Activated T-cell treated with anti-CD3 and anti-CD28 coated beads, Interleukin-2, amount 50 U/mL, for 48 hours (primary cell): Measurements from ENCODE around the gene NCK2.

ENCODE experiments used
- DNase-seq, 2 experiments: peaks; one replicate each; pipeline ENCODE4 v3.0.0-alpha.2; 2020

NCK2 gene

DNA sequence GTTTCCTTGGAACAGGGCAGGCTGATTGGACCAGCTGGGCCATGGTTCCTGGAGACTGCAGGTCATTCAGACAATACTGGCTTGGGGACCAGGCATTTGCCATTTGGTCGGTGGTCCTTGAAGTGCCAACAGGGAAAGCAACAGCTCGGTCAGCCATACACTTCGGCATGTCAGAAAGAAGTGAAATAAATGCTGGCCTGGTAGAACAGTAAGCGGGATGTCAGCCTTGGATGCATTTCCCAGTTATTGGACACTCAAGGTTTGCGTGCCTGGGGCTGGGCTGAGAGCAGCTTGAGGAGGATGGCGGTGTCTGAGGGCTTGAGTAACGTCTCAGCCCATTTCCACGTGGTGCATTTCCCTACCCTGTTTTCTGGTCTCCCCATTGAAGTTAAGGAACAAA, 75.4 kb downstream of the NCK2 start:
- no peak for DNase-seq

DNA sequence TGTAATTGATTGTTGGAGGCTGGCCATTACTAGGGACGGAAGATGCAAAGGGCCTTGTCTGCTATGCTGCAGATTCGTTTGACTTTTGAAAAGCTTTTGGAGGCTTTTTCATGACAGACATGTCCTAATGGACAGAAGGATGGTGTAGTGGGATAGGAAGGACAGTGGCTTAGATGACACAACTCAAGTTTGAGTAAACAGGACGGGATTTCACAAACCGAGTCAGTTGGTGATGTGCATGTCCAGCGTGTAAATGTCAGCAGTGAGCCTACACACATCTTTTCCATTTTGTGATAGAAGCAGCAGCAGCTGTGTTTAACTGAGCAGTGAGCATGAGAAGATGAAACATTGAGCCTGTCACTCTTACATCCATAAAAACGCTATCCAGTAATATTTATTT, 76.0 kb downstream of the NCK2 start:
- DNase-seq, result no peak

- DNase-seq, result no peak
These were observed 76.9 kb downstream of the NCK2 start for GRCh38 chr2:105821428-105822125.

DNA sequence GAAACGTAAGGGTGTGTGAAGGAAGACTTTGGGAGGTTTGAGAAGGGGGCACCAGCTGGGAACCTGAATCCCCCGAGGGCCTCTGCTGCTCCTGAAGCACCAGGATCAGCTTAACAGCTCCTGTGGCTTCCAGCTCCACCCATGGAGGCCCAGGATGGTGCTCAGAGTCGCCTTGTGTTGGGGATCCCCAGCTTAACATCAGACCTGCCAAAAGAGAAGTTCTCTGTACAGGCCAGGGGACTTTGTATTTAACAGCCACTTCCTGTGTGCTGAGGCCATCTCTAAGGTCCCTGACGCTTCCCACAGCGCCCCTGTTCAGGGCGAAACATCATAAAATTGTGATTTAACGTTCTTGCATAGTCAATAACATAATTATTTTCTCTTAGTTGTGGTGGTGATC, 77.5 kb downstream of the NCK2 start:
- DNase-seq, result peak in 1 of 2 experiments; percentile 38

DNA sequence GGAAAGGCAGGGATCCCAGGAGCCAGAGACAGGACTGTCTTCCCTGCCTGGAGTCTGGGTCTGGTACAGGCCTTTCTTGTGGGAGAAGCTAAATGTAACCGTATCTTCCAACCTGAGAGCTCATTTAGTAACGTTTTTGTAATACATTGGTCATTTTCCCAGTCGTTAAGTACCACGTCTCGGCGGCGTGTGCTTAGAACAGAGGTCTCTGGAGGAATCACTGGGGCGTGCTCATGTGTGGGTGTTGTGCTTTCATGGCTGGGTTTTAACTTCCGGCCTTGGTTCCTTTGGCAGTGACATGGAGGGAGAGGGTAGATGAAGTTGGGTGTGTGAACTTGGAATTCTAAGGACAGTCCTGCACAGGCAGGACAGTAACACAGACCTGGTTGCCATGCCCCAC, 79.7 kb downstream of the NCK2 start:
- DNase-seq, result no peak

GRCh38 chr2:105827351-105828096, 82.8 kb downstream of the NCK2 start:
- DNase-seq, result no peak

DNA sequence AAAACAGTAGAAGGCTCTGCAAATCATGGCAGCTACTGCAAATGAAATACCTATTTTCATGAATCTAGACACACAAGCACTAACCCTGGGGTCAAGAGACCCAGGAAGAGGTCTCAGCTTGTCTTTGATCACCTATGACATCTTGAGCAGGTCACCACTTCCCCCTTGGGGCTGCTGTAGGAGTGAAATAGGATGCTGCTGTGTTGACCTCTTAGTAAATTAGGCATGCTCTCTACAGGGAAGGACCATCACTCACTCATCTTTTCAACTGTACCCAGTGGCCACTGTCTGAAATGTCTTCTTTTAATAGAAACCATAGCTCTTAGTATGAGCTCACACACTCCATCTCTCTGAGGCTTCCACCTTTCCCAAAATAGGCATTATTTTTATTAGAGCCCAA, 83.8 kb downstream of the NCK2 start:
- no peak for DNase-seq

GRCh38 chr2:105834931-105835330, 90.2 kb downstream of the NCK2 start:
- no peak for DNase-seq

DNA sequence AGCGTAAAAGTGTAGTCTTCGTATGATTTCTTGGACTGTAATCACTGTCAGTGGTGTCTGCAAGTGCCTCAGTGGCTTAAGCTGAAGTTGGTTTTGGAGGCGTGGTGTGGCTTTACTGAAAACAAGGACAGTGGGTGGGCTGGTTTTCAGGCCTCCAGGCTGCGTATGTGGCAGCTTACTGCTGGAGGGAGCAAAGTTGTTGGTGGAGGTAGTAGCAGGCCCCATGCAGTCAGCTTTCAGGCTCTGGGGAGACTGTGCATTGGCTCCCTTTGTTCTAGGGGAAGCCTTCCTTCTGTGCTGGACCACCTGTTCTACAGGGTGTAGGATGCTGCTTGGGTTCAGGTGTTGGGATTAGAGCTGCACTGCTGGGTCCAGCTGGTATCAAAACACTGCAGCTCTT, 91.6 kb downstream of the NCK2 start:
- no peak for DNase-seq

- DNase-seq, result peak; percentile 64 to 65
These were observed 92.4 kb downstream of the NCK2 start for GRCh38 chr2:105836840-105837692.

GRCh38 chr2:105839793-105840192, 95.1 kb downstream of the NCK2 start:
- no peak for DNase-seq

- DNase-seq, result no peak
These were observed 96.2 kb downstream of the NCK2 start for GRCh38 chr2:105840933-105841332.

- no peak for DNase-seq
These were observed 96.8 kb downstream of the NCK2 start for GRCh38 chr2:105841551-105841950.

DNA sequence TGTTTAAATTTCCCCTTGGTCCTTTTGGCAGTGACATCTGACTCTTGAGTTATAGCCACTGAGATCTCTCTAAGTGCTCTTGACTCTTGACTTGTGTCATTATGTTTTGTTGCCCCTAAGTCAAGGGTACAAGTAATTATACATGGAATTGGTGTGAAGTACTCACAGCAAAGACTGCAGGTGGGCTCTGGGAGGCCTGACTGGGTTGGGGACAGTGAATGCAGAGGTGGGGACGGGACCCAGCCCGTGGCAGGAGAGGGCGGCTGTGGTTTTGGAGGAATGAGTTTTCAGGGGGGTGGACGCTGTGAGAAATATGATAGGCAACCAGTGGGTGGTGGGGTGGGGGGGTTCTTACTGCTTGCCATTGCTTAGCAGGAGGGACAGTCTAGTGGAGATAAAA, 97.8 kb downstream of the NCK2 start:
- DNase-seq, result no peak

GRCh38 chr2:105843476-105844374, 99.0 kb downstream of the NCK2 start:
- DNase-seq, result no peak

DNA sequence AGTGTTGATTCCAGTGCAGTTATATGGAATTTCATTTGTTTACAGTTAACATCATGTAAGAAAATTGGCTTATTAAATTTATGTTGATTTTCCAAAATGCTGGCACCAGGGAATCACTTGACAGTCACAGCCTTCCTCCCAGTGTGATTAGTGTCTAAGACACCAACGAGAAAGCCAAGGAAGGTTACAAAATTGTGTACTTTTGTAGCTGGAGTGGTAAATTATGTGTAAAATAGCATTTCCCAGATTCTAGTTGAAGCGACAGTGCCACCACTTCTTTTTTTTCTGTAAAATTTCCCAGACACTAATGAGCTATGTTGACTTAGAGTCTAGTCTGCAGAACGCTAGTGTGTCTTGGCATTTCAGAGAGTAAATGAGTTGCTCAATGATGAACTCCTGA, 101.3 kb downstream of the NCK2 start:
- no peak for DNase-seq

DNA sequence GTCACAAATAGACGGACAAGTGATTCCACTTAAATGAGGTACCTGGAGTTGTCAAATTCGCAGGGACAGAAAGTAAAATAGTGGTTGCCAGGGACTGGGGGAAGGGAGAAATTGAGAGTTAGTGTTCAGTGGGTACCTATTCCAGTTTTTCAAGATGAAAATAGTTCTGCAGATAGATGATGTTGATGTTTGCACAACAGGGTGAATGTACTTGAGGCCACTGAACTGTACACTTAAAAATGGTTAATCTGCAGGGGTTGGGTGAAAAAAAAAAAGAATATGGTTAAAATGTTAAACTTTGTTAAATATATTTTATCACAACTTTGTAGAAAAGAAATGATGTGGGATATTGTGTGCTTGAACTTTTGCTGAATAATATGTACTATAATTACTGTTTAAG, 102.3 kb downstream of the NCK2 start:
- DNase-seq, result no peak

- DNase-seq, result no peak
These were observed 103.7 kb downstream of the NCK2 start for GRCh38 chr2:105848367-105848766.

DNA sequence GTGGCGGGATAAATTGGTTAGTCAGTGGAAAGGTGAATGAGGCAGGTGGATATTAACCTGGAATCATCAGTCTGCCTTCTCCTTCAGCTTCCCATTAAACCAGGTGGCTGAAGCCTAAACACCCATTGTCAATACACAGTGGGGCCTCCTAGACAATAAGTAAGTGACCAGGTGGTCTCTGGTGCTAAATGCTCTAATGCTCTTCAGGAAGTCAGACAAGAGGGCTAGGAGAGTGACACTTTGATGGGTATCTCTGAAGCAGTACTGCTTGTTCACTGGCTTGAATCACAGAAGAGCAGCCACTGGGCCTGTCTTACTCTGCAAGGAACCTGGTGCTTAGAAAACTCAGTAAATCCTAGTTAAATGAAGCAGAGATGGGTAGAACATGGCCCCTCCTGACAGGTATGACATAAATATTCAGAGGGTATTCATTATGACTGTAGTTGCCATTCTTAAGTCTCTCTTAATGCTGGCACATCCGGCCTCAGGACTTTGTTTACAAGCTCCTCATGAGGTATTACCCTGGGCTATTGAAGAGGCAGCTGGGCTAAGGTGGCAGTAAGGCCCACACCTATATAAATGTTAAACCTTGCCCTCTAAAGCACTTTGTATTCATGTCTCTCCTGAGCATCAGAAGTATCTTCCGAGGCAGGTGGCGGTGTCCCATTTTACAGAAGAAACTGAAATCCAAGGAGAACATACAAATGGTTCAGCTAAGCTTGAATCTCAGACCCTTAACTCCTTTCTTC, 104.9 kb downstream of the NCK2 start:
- no peak for DNase-seq

DNA sequence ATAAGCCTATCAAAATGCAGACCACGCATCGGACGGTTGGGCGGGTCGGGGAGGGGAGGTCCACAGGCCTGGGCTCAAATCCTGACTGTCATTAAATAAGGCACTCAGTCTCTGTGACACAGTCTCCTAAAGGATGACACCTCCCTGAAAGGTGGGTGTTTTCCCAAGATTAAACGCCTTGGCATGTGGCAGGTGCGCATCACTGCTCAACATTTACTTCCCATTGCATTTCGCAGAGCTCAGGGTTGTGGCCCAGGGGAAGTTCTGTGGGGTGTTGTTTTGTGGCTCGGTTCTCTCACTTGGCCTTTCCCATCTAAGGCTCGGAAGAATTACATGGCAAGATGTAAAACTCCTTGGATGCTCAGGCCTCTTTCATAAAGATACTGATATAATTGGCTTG, 107.4 kb downstream of the NCK2 start:
- DNase-seq, result peak in 1 of 2 experiments; percentile 14

DNA sequence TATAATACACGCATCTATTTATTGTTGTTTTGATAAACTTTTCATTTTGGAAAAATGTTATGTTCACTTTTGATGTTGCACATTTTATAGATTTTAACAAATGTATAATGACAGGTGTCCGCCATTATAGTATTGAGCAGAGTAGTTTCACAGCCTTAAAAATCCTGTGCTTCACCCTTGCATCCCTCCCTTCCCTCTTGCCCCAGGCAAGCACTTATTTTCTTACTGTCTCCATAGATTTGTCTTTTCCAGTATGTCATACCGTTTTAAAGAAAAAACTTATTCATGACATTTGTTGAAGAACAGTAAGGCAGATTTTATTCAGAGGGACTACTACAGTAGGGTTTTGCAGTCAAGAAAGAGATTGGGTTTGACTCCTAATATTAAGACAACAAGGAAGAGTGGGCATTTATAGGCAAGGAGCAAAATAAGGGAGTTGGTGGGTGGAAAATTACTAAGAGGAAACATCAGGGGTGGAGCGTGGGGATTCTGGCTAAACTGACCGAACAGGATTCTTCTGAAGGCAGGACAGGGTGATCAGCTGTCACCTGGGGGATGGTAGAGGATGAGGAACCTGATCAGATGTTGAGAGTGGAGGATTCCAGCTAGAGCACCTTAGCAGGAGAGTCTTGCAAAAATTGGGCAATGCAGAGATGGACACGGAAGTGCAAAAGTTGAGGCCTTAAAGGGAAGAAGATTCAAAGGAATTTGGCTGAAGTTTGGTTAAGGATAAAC, 108.8 kb downstream of the NCK2 start:
- no peak for DNase-seq
